HG03469 (cell line): ENCODE results near the gene C2orf69.
"Not testable (repeated sequence)": the region's sequence is repeated elsewhere in the genome, so short reads cannot be mapped to it uniquely, and the experiment has no call there.

Experiments used
- ATAC-seq: cut with Tn5 transposase; IDR thresholded peaks from one replicate; pipeline ENCODE4 v1.9.1; 2021; ENCODE audit warnings: mild to moderate bottlenecking, moderate library complexity, moderate number of reproducible peaks; ENCODE audit not compliant: unreplicated experiment

The C2orf69 gene

DNA sequence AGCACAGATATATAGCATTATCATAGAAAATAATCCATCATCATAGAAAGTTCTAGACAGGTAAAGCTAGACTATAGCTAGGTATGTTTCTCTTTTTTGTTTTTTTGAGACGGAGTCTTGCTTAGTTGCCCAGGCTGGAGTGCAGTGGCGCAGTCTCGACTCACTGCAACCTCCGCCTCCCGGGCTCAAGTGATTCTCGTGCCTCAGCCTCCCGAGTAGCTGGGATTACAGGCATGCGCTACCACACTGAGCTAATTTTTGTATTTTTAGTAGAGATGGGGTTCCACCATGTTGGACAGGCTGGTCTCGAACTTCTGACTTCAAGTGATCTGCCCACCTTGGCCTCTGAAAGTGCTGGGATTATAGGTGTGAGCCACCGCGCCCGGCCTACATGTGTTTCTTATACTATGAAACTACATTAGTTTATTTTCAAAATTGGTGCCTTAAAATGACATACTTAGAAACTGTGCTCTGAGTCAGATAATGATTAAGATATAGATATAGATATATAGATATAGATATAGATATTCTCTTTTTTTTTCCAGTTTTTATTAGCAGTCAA lies 1.5 kb downstream of the C2orf69 start:
- not testable (repeated sequence) for ATAC-seq

- ATAC-seq: no peak
Observed at GRCh38 chr2:199914372-199914958, 3.4 kb downstream of the C2orf69 start.

DNA sequence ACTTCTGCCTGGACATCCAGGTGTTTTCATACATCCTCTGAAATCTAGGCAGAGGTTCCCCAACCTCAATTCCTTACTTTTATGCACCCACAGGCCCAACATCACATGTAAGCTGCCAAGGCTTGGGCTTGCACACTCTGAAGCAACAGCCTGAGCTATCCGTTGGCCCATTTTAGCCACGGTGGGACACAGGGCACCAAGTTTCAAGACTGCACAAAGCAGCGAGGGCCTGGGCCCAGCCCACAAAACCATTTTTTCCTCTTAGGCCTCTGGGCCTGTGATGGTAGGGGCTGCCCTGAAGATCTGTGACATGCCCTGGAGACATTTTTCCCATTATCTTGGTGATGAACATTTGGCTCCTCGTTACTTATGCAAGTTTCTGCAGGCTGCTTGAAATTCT lies 5.9 kb downstream of the C2orf69 start:
- no peak for ATAC-seq

GRCh38 chr2:199922856-199923255 lies 11.8 kb downstream of the C2orf69 start:
- ATAC-seq: no peak

GRCh38 chr2:199923924-199924323 lies 12.8 kb downstream of the C2orf69 start:
- ATAC-seq: no peak

DNA sequence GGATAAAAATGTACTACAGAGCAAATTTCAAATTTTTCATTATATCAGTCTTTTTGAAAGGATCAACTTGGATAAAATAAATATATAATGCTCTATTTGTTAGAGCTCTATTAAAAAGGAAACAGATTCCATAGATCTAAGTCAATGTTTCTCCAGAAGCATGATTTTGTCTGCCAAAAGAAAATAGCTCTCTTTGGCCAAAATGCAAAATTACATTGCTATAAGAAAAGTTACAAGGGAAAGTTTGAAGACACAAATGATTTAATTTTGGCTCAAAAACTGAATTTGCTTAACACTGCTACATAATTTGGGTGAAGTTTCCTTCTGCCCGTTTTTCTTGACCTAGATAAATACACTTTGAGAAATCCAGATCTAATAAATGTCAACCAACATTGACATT lies 15.7 kb downstream of the C2orf69 start:
- ATAC-seq: no peak

DNA sequence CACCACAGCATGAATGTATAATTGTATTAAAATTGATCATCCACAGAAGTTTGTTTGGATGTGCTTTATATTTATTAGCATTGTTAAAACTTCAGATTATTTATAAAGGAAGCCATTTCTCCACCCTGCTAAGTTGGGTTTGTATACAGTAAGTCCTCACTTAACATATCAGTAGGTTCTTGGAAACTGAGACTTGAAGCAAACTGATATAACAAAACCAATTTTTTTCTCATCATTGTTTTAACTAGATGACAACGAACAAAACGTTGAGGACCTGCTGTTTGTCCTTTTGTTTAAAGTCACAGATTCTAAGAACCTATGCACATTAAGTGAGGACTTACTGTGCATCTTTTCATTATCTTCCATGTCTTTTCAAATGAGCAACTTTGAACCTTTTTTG lies 17.1 kb downstream of the C2orf69 start:
- ATAC-seq: no peak

DNA sequence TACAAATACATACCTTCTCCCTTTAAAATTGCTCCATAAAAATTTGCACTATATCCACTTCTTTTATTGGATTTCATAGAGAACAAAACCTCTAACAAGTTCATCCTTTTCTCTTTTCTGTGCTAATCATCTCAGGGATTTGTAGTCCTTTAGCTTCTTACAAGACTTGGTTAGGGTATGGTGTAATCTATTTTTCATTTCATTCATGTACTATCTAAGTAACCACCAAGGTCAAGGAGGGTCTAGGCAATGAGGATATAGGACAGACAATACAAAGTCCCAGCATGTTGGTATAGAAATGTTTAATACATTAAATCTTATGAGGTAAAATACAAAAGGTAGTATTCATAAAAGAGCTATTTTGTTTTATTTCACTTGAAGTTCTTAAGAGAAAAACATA lies 17.5 kb downstream of the C2orf69 start:
- ATAC-seq: no peak

DNA sequence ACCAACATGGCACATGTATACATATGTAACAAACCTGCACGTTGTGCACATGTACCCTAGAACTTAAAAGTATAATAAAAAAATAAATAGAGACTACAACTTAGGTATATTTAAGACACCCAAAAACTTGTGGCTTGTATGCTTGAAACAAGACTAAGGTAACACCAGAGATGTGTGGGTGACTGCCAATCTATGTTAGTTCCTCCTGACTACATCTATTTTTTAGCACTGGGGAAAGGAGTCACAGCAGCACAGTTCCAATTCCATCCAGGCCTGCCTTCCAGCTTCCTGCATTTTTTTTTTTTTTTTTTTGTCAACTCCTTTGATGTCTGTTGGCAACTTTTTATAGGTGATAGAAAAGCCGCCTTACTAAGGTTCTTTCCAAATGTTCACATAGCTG lies 18.2 kb downstream of the C2orf69 start:
- no peak for ATAC-seq

DNA sequence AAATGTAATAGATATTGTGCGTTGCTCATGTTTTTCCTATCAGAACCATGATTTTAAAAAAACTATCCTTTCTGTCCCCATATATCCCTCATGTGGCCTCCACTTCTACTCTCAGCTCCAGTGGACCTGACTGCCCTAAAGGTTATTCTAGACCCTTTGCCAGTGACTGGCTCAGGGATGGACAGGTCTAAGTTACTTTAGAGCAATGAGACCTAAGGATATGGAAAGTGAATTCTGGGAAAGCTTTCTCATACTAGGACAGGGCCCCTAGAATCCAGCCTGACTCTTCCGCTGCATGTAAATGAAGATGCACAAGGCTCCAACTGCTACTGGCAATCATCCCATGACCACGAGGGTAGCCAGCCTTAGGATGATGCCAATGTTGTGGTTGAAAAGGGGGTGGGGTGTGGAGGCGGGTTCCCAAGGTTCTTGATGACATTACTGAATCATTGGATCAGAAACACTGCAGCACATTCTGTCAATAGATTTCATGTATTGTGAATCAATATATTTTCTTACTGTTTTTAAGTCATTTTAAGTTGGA lies 21.3 kb downstream of the C2orf69 start:
- no peak for ATAC-seq

- ATAC-seq: no peak
Observed at GRCh38 chr2:199933466-199933865, 22.4 kb downstream of the C2orf69 start.

- no peak for ATAC-seq
Observed at GRCh38 chr2:199936554-199936953, 25.5 kb downstream of the C2orf69 start.

DNA sequence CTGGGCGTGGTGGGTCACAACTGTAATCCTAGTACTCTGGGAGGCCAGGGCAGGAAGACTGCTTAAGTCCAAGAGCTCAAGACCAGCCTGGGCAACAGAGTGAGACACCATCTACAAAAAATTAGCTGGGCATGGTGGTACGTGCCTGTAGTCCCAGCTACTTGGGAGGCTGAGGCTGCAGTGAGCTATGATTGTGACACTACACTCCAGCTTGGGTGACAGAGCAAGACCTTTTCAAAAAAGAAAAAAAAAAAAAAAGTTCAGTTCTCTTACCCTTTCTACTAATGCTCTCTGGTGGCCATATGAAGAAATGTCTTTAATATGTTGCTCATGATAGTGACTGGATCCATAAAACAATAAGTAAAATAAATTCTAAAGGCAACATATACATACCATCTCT lies 29.3 kb downstream of the C2orf69 start:
- no peak for ATAC-seq

- ATAC-seq: no peak
Observed at GRCh38 chr2:199943373-199943772, 32.3 kb downstream of the C2orf69 start.

GRCh38 chr2:199946196-199946595 lies 35.1 kb downstream of the C2orf69 start:
- no peak for ATAC-seq

GRCh38 chr2:199946836-199947235 lies 35.7 kb downstream of the C2orf69 start:
- ATAC-seq: no peak

GRCh38 chr2:199950396-199950795 lies 39.3 kb downstream of the C2orf69 start:
- ATAC-seq: no peak

DNA sequence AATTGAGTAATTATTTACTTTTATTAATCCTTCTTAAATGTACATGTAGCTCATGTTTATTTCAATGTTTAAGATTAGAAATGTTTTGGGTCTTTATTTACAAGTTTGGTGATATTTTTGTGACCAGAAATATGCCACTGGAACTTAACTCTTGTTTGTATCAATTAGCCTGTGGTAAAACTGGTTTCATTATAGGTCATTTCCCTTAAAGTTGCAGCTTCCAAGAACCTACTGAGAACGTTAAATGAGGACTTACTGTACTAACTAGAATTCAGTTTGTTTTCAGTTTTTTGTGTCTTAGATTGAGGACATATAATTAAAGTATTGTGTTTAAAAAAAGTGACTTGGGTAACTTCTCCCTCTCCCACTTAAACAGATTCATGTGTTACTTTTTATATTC lies 39.9 kb downstream of the C2orf69 start:
- ATAC-seq: no peak

- ATAC-seq: peak; percentile 20
Observed at GRCh38 chr2:199955007-199955338, 43.9 kb downstream of the C2orf69 start.

DNA sequence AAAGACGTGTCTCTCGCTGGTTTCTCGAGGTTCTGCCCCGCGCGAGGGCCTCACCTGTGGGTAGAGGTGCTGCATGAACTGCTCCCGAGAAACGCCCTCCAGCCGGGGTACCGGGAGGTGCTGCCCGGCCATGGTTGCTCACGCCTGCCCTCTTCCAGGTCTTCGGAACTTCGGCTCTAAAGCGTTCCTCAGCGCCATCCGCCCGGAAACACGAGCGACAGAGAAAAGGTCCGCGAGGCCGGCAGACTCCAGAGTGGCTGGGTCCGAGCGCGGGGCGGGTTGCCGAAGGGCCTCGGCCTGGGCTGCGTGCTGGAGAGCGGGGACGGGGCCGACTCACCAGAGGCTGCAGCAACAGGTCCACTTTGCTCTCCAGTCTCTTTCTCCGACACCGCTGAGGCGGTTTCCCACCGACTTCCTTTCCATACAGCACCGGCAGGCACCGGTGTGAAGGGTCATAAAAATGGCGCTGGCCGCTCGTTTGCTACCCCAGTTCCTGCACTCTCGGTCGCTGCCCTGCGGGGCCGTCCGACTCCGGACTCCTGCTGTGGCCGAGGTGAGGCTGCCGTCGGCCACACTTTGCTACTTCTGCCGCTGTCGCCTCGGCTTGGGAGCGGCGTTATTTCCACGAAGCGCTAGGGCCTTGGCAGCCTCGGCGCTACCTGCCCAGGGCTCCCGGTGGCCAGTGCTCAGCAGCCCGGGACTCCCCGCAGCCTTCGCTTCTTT lies 44.4 kb downstream of the C2orf69 start, which contains the start of the genes MAIP1 and TYW5:
TSS of gene MAIP1 (plus strand) at position 244 of the 723 bp plus-strand sequence. CDS start at position 461, 217 bp downstream.
TSS of gene TYW5 (minus strand) at position 153 of the 723 bp plus-strand sequence. CDS start at position 132, 21 bp downstream.
- ATAC-seq: peak; percentile 67

DNA sequence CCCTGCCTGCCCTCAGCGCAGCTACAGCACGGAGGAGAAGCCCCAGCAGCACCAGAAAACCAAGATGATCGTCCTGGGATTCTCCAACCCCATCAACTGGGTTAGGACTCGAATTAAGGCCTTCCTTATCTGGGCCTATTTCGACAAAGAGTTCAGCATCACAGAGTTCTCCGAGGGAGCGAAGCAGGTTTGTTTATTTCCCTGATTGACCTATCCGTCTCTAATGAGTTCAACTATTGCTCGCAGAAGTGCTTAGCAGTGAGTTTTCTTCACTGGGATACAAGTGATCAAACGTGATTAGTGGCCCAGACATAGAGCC lies 44.9 kb downstream of the C2orf69 start:
- no peak for ATAC-seq

- no peak for ATAC-seq
Observed at GRCh38 chr2:199958014-199958413, 46.9 kb downstream of the C2orf69 start.
